ENCODE data around the gene MRM3.
"Not testable (repeated sequence)": the region's sequence is repeated elsewhere in the genome, so short reads cannot be mapped to it uniquely, and the experiment has no call there.

The MRM3 gene

GRCh38 chr17:755319-755961 lies 26.7 kb upstream of the MRM3 start:
- DNase-seq: not testable (repeated sequence)

- DNase-seq: not testable (repeated sequence)
These were observed 26.1 kb upstream of the MRM3 start for GRCh38 chr17:756010-756567.

- no peak for DNase-seq
These were observed 22.2 kb upstream of the MRM3 start for GRCh38 chr17:759964-760363.

DNA sequence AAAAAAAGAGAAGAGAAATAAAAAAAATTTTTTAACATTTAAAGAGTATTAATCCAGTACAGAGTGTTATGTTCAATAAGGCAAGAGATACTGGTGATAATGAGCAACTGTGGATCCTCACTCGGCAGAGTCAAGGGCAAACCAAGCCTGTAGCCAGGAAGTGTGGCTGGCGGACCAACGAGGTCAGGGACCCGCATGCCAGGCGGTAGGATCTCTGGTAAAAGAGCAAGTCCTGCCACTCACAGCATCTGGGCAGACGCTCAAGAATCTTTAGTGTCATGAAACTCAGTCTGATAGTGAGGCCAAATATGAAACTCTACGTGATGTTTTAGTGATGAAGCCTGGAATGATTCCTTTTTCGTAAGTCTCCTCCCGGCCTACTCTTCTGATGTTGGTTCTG lies 21.8 kb upstream of the MRM3 start:
- DNase-seq: no peak

DNA sequence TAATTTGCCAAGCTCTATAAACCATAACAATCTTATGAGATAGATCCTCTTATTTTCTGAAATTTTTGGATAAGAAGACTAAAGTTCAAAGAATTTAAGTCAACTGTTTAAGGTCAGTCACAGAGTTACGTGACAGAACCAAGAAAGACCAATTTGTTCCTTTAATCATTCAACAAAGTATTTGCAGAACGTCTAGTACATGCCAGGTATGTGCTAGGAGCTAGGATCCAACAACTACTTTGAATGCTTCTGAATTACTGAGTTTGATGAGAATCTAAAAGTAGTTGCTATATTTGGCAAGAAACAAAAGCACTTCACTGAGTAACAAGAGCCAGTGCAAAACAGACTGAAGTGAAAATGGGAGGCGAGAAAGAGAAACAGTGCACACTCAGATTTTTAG lies 15.1 kb upstream of the MRM3 start:
- DNase-seq: no peak

- no peak for DNase-seq
These were observed 9.1 kb upstream of the MRM3 start for GRCh38 chr17:773016-773415.

DNA sequence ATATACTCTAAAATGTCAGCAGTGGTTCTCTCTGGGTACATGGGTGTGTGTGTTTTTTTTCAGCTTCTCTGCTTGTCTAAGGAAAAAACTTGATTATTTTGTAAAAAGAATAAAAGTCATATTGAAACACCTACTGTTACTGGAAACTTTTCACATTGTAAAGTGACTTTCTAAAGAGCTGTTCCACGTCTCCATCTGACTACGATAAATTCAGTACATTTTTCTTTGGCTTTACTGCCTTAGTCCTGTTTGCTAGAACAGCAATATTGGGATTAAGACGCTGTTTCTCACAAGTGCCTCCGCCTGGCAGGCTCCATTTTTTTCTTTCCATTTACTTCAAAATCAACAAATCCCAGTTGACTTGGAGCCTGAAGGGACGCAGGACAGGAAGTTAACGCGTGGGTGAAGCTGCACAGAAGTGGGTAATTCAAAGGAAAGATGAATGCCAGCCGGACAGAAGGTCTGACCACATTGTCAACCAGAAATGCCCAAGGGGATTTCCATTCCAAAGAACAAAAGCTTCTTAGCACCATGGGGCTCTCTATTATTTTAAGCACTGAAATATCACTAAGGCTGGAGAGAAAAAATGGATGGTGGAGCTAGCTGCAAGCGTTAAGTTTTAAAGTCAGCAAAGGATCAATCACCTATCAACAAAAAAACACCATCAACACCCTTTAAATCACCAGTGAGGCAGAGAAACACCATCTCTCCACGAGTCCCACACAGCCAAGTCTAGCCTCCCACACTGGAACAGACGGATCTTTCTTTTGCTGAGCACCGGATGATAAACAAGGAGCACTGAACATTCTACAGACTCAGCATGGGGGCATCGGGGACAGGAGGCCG lies 8.5 kb upstream of the MRM3 start:
- no peak for DNase-seq

- no peak for DNase-seq
These were observed 7.9 kb upstream of the MRM3 start for GRCh38 chr17:774313-774584.

DNA sequence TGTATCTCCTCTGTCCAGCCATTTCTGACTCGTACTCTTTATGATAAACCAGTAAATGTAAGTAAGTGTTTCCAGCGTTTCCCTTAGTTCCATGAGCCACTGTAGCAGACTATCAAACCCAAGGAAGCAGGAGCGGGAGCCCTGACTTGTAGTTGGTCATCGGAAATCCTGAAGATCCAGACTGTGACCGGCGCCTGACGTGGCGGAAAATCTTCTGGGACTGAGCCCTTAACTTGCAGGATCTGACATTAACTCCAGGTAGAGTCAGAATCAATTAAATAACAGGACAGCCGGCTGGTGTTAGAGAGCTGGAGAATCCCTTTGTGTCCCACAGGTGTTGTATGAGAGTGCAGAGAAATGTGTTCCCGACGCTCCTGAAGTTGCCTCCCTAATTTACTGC lies 4.1 kb upstream of the MRM3 start:
- no peak for DNase-seq

GRCh38 chr17:784143-784542 lies 2.0 kb downstream of the MRM3 start:
- no peak for DNase-seq

- not testable (repeated sequence) for DNase-seq
These were observed 3.7 kb downstream of the MRM3 start for GRCh38 chr17:785901-786300.

DNA sequence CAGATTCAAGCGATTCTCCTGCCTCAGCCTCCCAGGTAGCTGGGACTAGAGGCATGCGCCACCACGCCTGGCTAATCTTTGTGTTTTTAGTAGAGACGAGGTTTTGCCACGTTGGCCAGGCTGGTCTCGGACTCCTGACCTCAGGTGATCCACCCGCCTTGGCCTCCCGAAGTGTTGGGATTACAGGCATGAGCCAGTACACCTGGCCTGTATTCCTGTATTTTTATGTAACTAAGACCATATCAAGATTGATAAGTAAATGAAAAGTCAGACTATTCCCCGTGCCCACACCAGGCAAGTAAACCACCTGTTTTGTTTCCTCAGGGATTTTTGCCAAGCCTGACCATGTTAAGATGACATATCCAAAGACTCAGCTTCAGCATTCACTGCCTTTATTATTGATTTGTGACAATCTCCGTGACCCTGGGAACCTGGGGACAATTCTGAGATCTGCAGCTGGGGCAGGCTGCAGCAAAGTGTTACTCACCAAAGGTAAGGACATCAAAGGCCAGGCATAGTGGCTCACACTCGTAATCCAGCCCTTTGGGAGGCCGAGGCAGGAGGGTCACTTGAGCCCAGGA lies 5.6 kb downstream of the MRM3 start:
- no peak for DNase-seq

GRCh38 chr17:788551-788950 lies 6.4 kb downstream of the MRM3 start:
- no peak for DNase-seq

GRCh38 chr17:789160-789840 lies 7.1 kb downstream of the MRM3 start:
- no peak for DNase-seq

DNA sequence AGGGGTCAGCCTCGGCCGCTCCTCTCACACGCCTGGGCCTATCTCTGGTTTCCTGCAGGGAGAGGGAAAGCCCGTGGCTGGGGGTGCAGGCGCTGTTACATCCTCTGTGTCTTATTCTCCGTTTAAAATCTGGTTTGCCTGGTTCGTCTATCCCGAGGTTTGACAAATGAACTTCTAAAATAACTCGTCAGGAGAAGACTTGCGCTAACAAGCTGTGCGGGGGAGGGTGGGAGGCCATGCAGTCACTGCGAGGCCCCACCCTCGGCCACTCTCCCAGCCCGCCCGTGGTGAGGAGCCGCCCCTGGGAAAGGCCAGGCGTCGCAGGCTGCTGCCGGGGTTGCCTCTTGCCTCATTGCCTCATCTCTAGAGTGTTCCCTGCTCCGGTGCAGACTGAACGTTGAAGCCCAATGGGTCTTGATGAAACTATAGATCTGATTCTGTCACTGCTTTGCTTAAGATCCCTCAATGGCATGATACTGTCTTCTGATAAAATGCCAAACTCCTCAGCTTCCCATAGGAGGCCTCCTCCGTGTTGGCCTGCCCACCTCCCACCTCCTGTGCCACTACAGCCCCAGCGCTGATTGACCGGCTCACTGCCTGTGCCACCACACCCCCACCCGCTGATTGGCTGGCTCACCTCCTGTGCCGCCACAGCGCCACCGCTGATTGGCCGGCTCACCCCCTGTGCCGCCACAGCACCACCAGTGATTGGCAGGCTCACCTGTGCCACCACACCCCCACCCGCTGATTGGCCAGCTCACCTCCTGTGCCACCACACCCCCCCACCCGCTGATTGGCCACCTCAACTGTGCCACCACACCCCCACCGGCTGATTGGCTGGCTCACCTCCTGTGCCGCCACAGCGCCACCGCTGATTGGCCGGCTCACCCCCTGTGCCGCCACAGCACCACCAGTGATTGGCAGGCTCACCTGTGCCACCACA lies 8.0 kb downstream of the MRM3 start:
- not testable (repeated sequence) for DNase-seq

- not testable (repeated sequence) for DNase-seq
These were observed 8.7 kb downstream of the MRM3 start for GRCh38 chr17:790874-791247.

GRCh38 chr17:791829-792228 lies 9.7 kb downstream of the MRM3 start:
- no peak for DNase-seq

DNA sequence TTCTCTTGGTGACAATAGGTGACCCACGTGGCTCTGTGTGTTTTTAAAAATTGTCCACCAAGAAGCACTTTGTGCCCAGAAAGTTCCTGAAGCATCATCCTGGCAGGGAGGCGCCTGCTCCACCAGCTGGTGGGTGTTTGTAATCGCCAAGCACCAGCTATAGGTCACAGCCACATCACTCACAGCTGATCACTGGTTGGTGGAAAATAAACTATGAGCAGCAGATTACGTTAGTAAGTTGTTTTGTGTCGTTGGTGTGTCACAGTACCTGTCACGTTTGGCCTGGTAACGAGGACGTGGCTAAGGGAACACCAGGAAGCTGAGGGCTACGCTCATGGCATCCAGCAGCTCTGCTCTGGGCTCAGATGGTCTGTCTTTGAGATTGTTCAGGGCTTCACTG lies 10.1 kb downstream of the MRM3 start:
- DNase-seq: no peak

DNA sequence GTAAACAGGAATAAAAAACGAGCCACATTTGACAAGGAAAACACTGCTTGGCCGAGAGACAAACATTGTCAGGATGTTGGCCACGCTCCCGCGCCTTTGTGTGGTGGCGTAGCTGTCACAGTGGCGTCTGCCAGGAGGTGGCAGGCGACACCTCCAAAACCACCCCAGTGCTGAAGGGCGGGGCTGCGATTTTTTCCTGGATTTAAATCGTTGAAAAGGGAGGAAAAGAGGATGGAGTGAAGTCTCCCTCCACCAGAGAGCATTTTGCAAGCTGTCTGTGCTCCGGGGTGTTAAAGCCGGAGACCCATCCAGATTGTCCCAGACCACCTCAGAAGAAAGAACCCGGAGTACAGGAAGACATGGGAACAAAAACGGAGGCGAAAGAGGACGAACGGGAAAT lies 12.7 kb downstream of the MRM3 start:
- DNase-seq: peak; percentile 53

- DNase-seq: no peak
These were observed 13.1 kb downstream of the MRM3 start for GRCh38 chr17:795276-795675.

DNA sequence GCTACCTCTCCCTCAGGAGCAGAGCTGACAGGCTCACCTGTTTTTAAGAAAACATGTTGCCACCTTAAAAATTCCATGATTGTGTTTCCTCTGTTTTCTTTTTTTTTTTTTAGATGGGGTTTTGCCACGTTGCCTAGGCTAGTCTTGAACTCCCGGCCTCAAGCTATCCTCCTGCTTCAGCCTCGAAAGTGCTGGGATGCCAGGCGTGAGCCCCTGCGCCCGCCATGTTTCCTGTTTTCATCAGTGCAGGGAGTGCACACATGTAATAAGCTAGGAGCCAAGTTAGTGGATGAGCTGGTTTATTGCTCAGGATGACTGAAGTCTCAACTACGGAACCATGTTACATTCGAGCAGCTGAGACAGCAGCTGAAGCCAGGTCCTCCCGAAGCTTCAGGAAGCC lies 13.6 kb downstream of the MRM3 start:
- DNase-seq: no peak

GRCh38 chr17:796609-797008 lies 14.5 kb downstream of the MRM3 start:
- no peak for DNase-seq

Data from NCI-H1436 (cell line).